Sigmoid colon (tissue), 7 donors: Measurements from ENCODE around the gene LILRA1. TPM values are rescaled to one million over a fixed set of nuclear protein-coding genes. Genes with fewer than 3 reads are reported as not detected.
"Not testable (repeated sequence)": the region's sequence is repeated elsewhere in the genome, so short reads cannot be mapped to it uniquely, and the experiment has no call there.

Experiments
- DNase-seq: peaks from one replicate; pipeline ENCODE4 v3.0.0-alpha.2; 2019
- H3K27ac ChIP-seq, 4 donors: fragments of 200-600 bp; sonication (generic); one replicate each; pipeline ENCODE4 v1.5.1; 2016 to 2019; ENCODE audit warnings: mild to moderate bottlenecking in 1 of 4
- H3K27me3 ChIP-seq, 3 donors: fragments of 200-600 bp; sonication (generic); one replicate each; pipeline ENCODE4 v1.5.1; 2019; ENCODE audit warnings: mild to moderate bottlenecking in 1 of 3
- H3K36me3 ChIP-seq, 4 donors: fragments of 200-600 bp; sonication (generic); one replicate each; pipeline ENCODE4 v1.5.1; 2016 to 2019
- H3K4me1 ChIP-seq, 4 donors: fragments of 200-600 bp; sonication (generic); one replicate each; pipeline ENCODE4 v1.5.1; 2017 to 2019
- H3K4me3 ChIP-seq, 4 donors: fragments of 200-600 bp; sonication (generic); one replicate each; pipeline ENCODE4 v1.5.1; 2017 to 2019; ENCODE audit warnings: mild to moderate bottlenecking in 2 of 4, moderate library complexity in 1 of 4
- H3K9me3 ChIP-seq, 4 donors: fragments of 200-600 bp in 3 of 4; sonication (generic) in 3 of 4; one replicate each; pipeline versions ENCODE4 v1.5.1 to v1.6.1; 2013 to 2019
- EP300 ChIP-seq, 4 donors: sonication (generic); formaldehyde crosslinking; IDR thresholded peaks; one replicate each; pipeline ENCODE4 v1.6.1; 2017; ENCODE audit warnings: antibody characterized with exemption in 4 of 4
- POLR2A ChIP-seq, 2 donors: fragments of 450-650 bp; IDR thresholded peaks; one replicate each; pipeline ENCODE4 v1.6.1; 2016; ENCODE audit warnings: antibody characterized with exemption in 2 of 2, mild to moderate bottlenecking in 2 of 2, moderate library complexity in 2 of 2
- POLR2AphosphoS5 ChIP-seq, 4 donors: sonication (generic); formaldehyde crosslinking; IDR thresholded peaks; one replicate each; pipeline ENCODE4 v1.6.1; 2017; ENCODE audit warnings: antibody characterized with exemption in 4 of 4
- WGBS, 2 donors: extraction: QIAGEN DNeasy Blood & Tissue Kit; methylation state at CpG; one replicate each; pipeline ENCODE4 v1.1.7; 2013; 5-methylcytosine and 5-hydroxymethylcytosine counted together
- intact Hi-C: fragments of 100-400 bp; cut with DNase I; formaldehyde crosslinking; loops from one replicate; pipeline ENCODE4 v1.15.1; 2023
- polyA plus RNA-seq, 3 donors: library from polyadenylated mRNA; stranded (reverse); fragments of 200-250 nt; gene quantifications; one replicate each; pipeline ENCODE4 v1.2.3, GENCODE V29; 2013
- total RNA-seq, 4 donors: library from RNA; depleted of rRNA; stranded (reverse); fragments of >200 nt; gene quantifications; one replicate each; pipeline ENCODE4 v1.1.0, GENCODE V29; 2016
- TF ChIP-seq, protein P1 (sequence below), 4 experiments: fragments of 450-650 bp in 3 of 4; fragments of 200-600 bp in 1 of 4; IDR thresholded peaks; one replicate each; pipeline ENCODE4 v1.5.1; 2016 to 2019; ENCODE audit warnings: antibody characterized with exemption in 4 of 4, mild to moderate bottlenecking in 3 of 4, moderate library complexity in 2 of 4
- donor health status: healthy with polysubstance abuse.
- donor health status: Bipolar disorder and iron deficiency.
- donor health status: healthy.

LILRA1 gene
- total and polyA plus RNA-seq, 7 donors: 0.54 to 2.3 (median 0.71) TPM; not detected in 2

DNA sequence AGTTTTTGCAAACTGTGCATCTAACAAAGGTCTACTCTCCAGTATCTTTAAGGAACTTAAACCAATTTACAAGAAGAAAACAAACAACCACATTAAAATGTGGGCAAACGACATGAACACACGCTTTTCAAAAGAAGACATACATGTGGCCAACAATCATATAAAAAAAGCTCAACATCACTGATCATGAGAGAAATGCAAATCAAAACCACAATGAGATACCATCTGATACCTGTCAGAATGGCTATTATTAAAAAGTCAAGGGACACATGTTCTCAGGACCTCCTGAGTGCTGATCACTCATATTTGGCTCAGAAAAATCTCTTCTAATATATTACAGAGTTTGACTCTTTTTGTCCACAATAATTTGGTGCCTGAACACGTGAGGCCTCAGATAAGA, 22.6 kb downstream of the LILRA1 start:
- Histone ChIP-seq H3K27me3 (no peaks in the 10 kb centered on the region), H3K27ac (no peak overlapping the region), H3K9me3 (peaks cover 0 to 2% (median 0%) of the 10 kb centered on the region in 4 donors), H3K36me3 (no peaks in the 10 kb centered on the region), H3K4me3 (no peak overlapping the region), H3K4me1 (no peaks in the 10 kb centered on the region)
- intact Hi-C loops: no loop called here
- no peak for DNase-seq
- 61% methylated on average over 3 of the region's 3 CpGs for WGBS, 2 donors
- TF ChIP-seq EP300 (IDR thresholded peaks at IDR 0.05) (no peak), POLR2A (IDR thresholded peaks at IDR 0.05) (no peak), POLR2AphosphoS5 (IDR thresholded peaks at IDR 0.05) (no peak)
- TF ChIP-seq, protein P1, sequence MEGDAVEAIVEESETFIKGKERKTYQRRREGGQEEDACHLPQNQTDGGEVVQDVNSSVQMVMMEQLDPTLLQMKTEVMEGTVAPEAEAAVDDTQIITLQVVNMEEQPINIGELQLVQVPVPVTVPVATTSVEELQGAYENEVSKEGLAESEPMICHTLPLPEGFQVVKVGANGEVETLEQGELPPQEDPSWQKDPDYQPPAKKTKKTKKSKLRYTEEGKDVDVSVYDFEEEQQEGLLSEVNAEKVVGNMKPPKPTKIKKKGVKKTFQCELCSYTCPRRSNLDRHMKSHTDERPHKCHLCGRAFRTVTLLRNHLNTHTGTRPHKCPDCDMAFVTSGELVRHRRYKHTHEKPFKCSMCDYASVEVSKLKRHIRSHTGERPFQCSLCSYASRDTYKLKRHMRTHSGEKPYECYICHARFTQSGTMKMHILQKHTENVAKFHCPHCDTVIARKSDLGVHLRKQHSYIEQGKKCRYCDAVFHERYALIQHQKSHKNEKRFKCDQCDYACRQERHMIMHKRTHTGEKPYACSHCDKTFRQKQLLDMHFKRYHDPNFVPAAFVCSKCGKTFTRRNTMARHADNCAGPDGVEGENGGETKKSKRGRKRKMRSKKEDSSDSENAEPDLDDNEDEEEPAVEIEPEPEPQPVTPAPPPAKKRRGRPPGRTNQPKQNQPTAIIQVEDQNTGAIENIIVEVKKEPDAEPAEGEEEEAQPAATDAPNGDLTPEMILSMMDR (IDR thresholded peaks at IDR 0.05): no peak

DNA sequence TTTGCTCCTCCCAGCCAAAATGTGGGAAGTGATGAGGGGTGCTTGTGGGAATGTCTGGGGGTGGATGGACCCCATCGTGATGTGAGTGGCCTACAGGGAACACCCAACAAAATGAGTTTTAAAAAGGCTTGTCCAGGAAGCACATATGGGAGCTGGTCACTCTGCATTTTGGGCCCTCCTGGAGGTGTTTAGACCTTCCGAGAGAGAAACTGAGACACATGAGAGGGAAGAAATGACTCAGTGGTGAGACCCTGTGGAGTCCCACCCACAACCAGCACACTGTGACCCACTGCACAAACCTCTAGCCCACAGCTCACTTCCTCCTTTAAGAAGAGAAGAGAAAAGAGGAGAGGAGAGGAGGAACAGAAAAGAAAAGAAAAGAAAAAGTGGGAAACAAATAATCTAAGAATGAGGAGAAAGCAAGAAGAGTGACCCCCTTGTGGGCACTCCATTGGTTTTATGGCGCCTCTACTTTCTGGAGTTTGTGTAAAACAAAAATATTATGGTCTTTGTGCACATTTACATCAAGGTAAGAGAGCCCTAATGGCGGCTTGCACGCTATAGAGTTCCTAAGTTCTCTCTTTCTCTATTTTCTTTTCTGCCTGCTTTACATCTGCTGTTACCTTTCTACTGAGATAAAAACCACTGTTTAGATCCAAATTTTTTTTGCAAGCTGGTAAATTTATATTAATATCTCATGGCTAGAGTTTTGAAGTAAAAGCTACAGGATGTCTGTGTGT, 23.6 kb downstream of the LILRA1 start:
- Histone ChIP-seq H3K27me3 (no peaks in the 10 kb centered on the region), H3K27ac (no peak overlapping the region), H3K4me1 (no peaks in the 10 kb centered on the region), H3K36me3 (no peaks in the 10 kb centered on the region), H3K4me3 (no peak overlapping the region), H3K9me3 (peaks cover 0 to 2% (median 0%) of the 10 kb centered on the region in 4 donors)
- TF ChIP-seq POLR2A (IDR thresholded peaks at IDR 0.05): no peak
- no peak for TF ChIP-seq EP300 (IDR thresholded peaks at IDR 0.05)
- TF ChIP-seq, protein P1 (IDR thresholded peaks at IDR 0.05): no peak
- TF ChIP-seq POLR2AphosphoS5 (IDR thresholded peaks at IDR 0.05): no peak
- intact Hi-C loops: no loop called here
- 41 to 74% methylated on average over 5 of the region's 5 CpGs for WGBS, 2 donors
- no peak for DNase-seq

DNA sequence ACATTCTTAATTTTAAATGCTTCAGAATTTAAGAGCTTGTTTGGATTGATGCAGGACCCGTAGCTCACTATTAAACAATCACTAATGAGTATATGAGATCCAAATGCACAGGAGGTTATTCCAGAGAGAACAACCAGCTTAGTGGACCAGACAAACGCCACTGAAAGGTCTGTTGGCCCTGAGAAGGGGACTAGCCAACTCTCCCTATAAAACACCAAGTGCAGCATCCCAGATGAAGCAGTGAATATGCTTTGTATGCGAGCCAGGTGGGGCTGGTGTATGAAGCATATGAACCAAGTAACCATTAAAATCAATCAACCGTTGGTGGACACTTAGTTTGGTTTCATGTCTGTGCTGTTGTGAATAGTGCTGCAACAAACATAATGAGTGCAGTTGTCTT, 27.0 kb downstream of the LILRA1 start:
- no peaks in the 10 kb centered on the region for H3K9me3 ChIP-seq
- TF ChIP-seq POLR2A (IDR thresholded peaks at IDR 0.05) (no peak), POLR2AphosphoS5 (IDR thresholded peaks at IDR 0.05) (no peak), EP300 (IDR thresholded peaks at IDR 0.05) (no peak)
- TF ChIP-seq, protein P1 (IDR thresholded peaks at IDR 0.05): no peak
- intact Hi-C loops: no loop called here
- H3K4me1 ChIP-seq: no peaks in the 10 kb centered on the region
- H3K27ac ChIP-seq: no peak overlapping the region
- H3K4me3 ChIP-seq: no peak overlapping the region
- no peaks in the 10 kb centered on the region for H3K36me3 ChIP-seq
- no peaks in the 10 kb centered on the region for H3K27me3 ChIP-seq
- 57 to 77% methylated on average over 4 of the region's 4 CpGs for WGBS, 2 donors
- no peak for DNase-seq

DNA sequence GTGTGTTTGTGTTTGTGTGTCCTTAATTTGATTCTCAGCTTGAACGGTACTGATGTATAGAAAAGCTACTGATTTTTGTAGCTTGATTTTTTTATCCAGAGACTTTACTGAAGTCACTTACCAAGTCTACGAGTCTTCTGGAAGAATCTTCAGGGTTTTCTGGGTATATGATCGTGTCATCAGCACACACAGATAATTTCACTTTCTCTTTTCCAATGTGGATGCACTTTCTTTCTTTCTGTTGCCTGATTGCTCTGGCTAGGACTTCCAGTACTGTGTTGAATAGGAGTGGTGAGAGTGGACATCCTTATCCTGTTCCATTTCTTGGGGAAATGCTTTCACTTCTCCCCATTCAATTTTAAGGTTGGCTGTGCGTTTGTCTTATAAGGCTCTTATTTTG, 29.0 kb downstream of the LILRA1 start:
- 57 to 63% methylated on average over 4 of the region's 4 CpGs for WGBS, 2 donors
- Histone ChIP-seq H3K4me3 (no peak overlapping the region), H3K4me1 (no peaks in the 10 kb centered on the region), H3K9me3 (peaks cover 0 to 4% (median 0%) of the 10 kb centered on the region in 4 donors), H3K27ac (no peak overlapping the region), H3K36me3 (no peaks in the 10 kb centered on the region), H3K27me3 (no peaks in the 10 kb centered on the region)
- intact Hi-C loops: no loop called here
- DNase-seq: no peak
- TF ChIP-seq POLR2AphosphoS5 (IDR thresholded peaks at IDR 0.05) (no peak), EP300 (IDR thresholded peaks at IDR 0.05) (no peak), POLR2A (IDR thresholded peaks at IDR 0.05) (no peak)
- TF ChIP-seq, protein P1 (IDR thresholded peaks at IDR 0.05): no peak

- 56 to 69% methylated on average over 10 of the region's 10 CpGs for WGBS, 2 donors
Measured at GRCh38 chr19:54624234-54624633, 30.8 kb downstream of the LILRA1 start.

DNA sequence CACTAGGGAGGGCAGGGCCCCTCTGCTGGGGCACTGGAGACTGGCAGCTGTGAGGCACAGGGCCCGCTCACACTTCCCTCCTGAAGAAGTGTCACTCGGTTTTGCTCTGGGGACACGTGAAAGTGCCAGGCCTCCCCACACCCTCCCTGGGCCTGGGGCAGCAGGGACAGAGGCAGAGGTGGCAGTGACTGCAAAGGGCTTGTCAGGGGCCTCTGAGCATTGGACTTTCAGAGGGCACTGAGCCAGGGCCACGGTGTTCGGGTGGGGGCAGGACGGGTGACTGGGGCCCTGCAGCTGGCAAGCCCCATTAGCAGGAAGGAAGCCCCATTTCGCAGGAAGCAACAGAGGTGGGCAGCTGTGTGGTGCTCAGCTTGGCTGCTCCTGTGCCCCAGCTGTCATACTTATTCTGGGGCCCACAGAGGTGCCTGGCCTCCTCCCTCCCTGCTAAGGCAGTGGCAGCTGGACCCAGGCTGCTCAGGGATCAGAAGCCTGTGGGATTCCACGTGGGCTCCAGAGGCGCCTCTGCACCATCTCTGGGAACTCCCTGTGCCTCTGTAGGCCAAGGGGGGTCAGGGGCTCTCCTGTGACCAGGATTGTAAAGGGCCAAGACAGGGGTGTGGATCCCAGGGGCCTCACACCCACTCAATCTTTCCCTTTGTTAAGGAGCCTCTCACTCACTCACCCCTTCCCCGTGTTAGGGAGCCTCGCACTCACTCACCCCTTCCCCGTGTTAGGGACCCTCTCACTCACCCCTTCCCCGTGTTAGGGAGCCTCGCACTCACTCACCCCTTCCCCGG, 31.7 kb downstream of the LILRA1 start:
- intact Hi-C loops: not testable (repeated sequence)

More at GRCh38 chr19:54624234-54624633, 30.8 kb downstream of the LILRA1 start:
- H3K27ac ChIP-seq, H3K4me1 ChIP-seq, H3K4me3 ChIP-seq, intact Hi-C loops, H3K9me3 ChIP-seq, DNase-seq, H3K27me3 ChIP-seq, H3K36me3 ChIP-seq: not testable (repeated sequence)

More for the DNA sequence above, 31.7 kb downstream of the LILRA1 start:
- H3K27me3 ChIP-seq, H3K4me1 ChIP-seq, H3K27ac ChIP-seq, H3K36me3 ChIP-seq, DNase-seq, H3K9me3 ChIP-seq, H3K4me3 ChIP-seq: not testable (repeated sequence)
- 54 to 69% methylated on average over 10 to 14 of the region's 15 CpGs for WGBS, 2 donors
